GM18502 (cell line): ENCODE results near the gene KRT16.

Experiments
- ATAC-seq: cut with Tn5 transposase; IDR thresholded peaks from one replicate; pipeline ENCODE4 v1.9.1; 2021; ENCODE audit warnings: mild to moderate bottlenecking; ENCODE audit not compliant: unreplicated experiment, poor library complexity

The KRT16 gene

GRCh38 chr17:41567317-41567716, 45.2 kb downstream of the KRT16 start:
- no peak for ATAC-seq

GRCh38 chr17:41565338-41565737, 47.2 kb downstream of the KRT16 start:
- no peak for ATAC-seq

GRCh38 chr17:41563607-41564170, 48.9 kb downstream of the KRT16 start:
- ATAC-seq: no peak

DNA sequence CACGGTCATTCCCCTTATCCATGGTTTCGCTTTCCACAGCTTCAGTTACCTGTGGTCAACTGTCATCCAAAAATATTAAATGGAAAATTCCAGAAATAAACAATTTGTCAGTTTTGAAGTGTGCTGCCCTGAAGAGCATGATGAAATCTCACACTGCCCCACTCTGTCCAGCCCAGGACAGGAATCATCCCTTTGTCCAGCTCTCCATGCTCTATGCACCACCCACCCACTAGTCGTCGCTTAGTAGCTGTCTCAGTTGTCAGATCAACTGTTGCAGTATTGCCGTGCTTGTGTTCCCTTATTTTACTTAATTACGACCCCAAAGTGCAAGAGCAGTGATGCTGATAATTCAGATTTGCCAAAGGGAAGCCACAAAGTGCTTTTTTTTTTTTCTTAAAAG, 51.0 kb downstream of the KRT16 start:
- no peak for ATAC-seq
